Lower lobe of right lung (tissue), 2 donors: ENCODE data around the gene PARVG. TPM values are rescaled to one million over a fixed set of nuclear protein-coding genes. Genes with fewer than 3 reads are reported as not detected.

Experiments
- ATAC-seq, 2 donors: fragments of 200-7000 bp; cut with Tn5 transposase; one replicate each; pipeline ENCODE4 v1.9.1; 2020 to 2022; ENCODE audit warnings: mild to moderate bottlenecking in 2 of 2, moderate library complexity in 2 of 2
- DNase-seq: peaks from one replicate; pipeline ENCODE4 v3.0.0-alpha.2; 2020
- H3K27ac ChIP-seq: fragments of 200-600 bp; one replicate; pipeline ENCODE4 v1.8.0; 2022
- H3K27me3 ChIP-seq: fragments of 200-600 bp; one replicate; pipeline ENCODE4 v1.8.0; 2022; ENCODE audit warnings: low read depth
- H3K36me3 ChIP-seq: fragments of 200-600 bp; one replicate; pipeline ENCODE4 v1.8.0; 2022; ENCODE audit warnings: mild to moderate bottlenecking
- H3K4me1 ChIP-seq: fragments of 200-600 bp; one replicate; pipeline ENCODE4 v1.8.0; 2022
- H3K4me3 ChIP-seq: fragments of 200-600 bp; one replicate; pipeline ENCODE4 v1.8.0; 2022; ENCODE audit warnings: mild to moderate bottlenecking
- H3K9me3 ChIP-seq: fragments of 200-600 bp; one replicate; pipeline ENCODE4 v1.8.0; 2022
- intact Hi-C: fragments of 100-400 bp; cut with DNase I; formaldehyde crosslinking; loops from one replicate; pipeline ENCODE4 v1.11.0; 2022
- total RNA-seq: library from RNA; stranded (reverse); fragmentation: NEBNext Ultra II Directional; extraction: Animal tissue kit (Norgen Biotek cat#: 25700); gene quantifications from one replicate; pipeline ENCODE4 v1.2.1, GENCODE V29; 2021
- TF ChIP-seq, protein P1 (sequence below): fragments of 200-600 bp; IDR thresholded peaks from one replicate; pipeline ENCODE4 v1.8.0; 2022; ENCODE audit warnings: antibody characterized with exemption, mild to moderate bottlenecking
- donor health status: DM: no; HTN: yes; CAD: no; lungs with severe emphysema.

PARVG gene
- total RNA-seq, 1 donor from 2014 or later, result 96.2 TPM

DNA sequence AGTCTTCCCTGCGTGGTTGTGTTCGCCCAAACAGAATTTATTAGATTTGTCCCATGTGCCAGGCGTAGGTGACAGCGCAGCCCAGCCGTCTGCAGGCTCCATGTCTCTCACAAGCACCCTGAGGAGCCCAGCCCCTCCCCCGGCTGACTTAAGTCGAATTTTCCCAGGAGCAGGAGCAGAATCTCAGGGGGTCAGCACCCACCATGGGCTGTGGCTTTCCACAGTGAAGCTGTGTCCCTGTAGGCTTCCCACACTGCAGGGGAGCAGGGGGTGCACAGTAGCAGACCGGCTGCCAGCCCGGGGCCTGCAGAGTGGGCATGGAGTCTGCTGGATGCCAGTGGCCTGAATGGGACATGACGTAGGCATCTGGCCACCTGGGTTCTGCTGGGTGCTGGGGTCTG, 16.0 kb downstream of the PARVG start:
- no peak for ATAC-seq
- intact Hi-C loops, result no loop called here
- H3K27ac ChIP-seq, result no peak overlapping the region
- no peaks in the 10 kb centered on the region for H3K9me3 ChIP-seq
- TF ChIP-seq, protein P1, sequence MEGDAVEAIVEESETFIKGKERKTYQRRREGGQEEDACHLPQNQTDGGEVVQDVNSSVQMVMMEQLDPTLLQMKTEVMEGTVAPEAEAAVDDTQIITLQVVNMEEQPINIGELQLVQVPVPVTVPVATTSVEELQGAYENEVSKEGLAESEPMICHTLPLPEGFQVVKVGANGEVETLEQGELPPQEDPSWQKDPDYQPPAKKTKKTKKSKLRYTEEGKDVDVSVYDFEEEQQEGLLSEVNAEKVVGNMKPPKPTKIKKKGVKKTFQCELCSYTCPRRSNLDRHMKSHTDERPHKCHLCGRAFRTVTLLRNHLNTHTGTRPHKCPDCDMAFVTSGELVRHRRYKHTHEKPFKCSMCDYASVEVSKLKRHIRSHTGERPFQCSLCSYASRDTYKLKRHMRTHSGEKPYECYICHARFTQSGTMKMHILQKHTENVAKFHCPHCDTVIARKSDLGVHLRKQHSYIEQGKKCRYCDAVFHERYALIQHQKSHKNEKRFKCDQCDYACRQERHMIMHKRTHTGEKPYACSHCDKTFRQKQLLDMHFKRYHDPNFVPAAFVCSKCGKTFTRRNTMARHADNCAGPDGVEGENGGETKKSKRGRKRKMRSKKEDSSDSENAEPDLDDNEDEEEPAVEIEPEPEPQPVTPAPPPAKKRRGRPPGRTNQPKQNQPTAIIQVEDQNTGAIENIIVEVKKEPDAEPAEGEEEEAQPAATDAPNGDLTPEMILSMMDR, result no peak
- no peaks in the 10 kb centered on the region for H3K4me1 ChIP-seq
- H3K36me3 ChIP-seq, result peaks cover 13% of the 10 kb centered on the region
- DNase-seq, result no peak
- peaks cover 14% of the 10 kb centered on the region for H3K27me3 ChIP-seq
- no peak overlapping the region for H3K4me3 ChIP-seq

DNA sequence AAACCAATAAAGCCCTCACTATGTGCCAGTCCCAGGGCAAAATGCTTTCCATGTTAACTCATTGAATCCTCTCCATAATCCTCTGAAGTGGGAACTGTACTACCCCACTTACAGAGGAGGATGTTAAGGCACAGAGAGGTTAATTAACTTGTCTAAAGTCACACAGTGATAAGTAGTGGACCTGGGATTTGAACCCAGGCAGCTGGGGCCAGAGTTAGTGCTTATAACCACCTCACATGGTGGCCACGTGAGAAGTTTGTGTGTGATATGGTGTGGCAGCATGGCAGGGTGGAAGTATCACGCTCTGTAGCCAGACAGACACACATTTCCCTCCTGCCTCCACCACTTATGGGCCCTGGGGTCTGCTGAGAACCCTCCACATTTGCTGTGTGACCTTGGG, 16.5 kb downstream of the PARVG start:
- peaks cover 17% of the 10 kb centered on the region for H3K36me3 ChIP-seq
- no peak for DNase-seq
- TF ChIP-seq, protein P1, result no peak
- no peaks in the 10 kb centered on the region for H3K9me3 ChIP-seq
- no peak for ATAC-seq
- H3K27me3 ChIP-seq, result peaks cover 14% of the 10 kb centered on the region
- no peaks in the 10 kb centered on the region for H3K4me1 ChIP-seq
- intact Hi-C loops, result no loop called here
- no peak overlapping the region for H3K27ac ChIP-seq
- H3K4me3 ChIP-seq, result no peak overlapping the region

DNA sequence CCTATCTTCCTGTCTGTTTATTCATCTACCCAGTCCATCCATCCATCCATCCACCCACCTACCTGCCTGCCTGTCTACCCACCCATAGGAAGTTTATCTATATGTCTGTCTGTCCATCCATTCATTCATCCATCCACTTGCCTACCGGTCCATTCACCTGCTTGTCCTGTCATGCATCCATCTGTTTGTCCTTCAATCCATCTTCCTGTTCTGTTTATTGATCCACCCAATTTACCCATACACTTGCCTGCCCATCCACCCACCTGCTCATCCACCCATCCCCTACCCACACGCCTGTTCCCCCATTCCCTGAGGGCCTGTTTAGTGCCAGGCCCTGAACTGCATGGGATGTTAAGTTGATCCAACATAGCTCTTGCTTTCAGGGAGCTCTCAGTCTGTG, 18.4 kb downstream of the PARVG start:
- peaks cover 17% of the 10 kb centered on the region for H3K36me3 ChIP-seq
- H3K27me3 ChIP-seq, result peaks cover 14% of the 10 kb centered on the region
- no peak overlapping the region for H3K27ac ChIP-seq
- intact Hi-C loops, result no loop called here
- H3K4me1 ChIP-seq, result no peaks in the 10 kb centered on the region
- H3K4me3 ChIP-seq, result no peak overlapping the region
- no peak for ATAC-seq
- no peak for DNase-seq
- TF ChIP-seq, protein P1, result no peak
- H3K9me3 ChIP-seq, result no peaks in the 10 kb centered on the region

GRCh38 chr22:44199866-44200265, 19.1 kb downstream of the PARVG start:
- H3K27ac ChIP-seq, result no peak overlapping the region
- H3K27me3 ChIP-seq, result peaks cover 14% of the 10 kb centered on the region
- no peaks in the 10 kb centered on the region for H3K4me1 ChIP-seq
- H3K36me3 ChIP-seq, result peaks cover 17% of the 10 kb centered on the region
- ATAC-seq, result no peak
- no peaks in the 10 kb centered on the region for H3K9me3 ChIP-seq
- DNase-seq, result no peak
- H3K4me3 ChIP-seq, result no peak overlapping the region
- TF ChIP-seq, protein P1, result no peak
- intact Hi-C loops, result no loop called here

DNA sequence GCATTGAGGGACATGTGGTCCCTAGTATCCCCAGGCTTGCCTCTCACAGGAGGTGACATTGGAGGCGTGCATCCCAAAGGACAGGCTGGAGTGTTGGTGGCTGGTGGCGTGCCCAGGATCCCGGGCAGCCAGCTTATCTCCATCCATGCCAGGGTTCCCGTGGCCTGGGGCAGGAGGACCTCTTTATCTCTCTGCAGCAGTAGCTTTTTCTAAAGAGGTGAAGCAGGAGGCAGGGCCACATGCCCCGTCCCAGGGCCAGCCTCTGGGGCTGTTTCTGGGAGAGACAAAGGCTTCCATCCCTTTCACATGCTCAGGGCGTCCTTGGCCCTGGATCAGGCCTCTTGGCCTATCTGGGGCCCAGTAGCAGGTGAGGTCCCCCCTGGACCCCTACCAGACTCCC, 19.7 kb downstream of the PARVG start:
- intact Hi-C loops, result no loop called here
- Histone ChIP-seq H3K36me3 (peaks cover 17% of the 10 kb centered on the region), H3K9me3 (no peaks in the 10 kb centered on the region), H3K27me3 (peaks cover 14% of the 10 kb centered on the region), H3K4me1 (no peaks in the 10 kb centered on the region), H3K4me3 (no peak overlapping the region), H3K27ac (no peak overlapping the region)
- ATAC-seq (no peak), DNase-seq (no peak)
- TF ChIP-seq, protein P1, result no peak
